Gastroesophageal sphincter (tissue), 3 donors: Measurements from ENCODE around the gene VPS45.

ENCODE experiments used
- POLR2A ChIP-seq, 2 donors: fragments of 450-650 bp; IDR thresholded peaks; one replicate each; pipeline ENCODE4 v1.6.1; 2017; ENCODE audit warnings: antibody characterized with exemption in 2 of 2, mild to moderate bottlenecking in 2 of 2, moderate library complexity in 1 of 2
- TF ChIP-seq, protein P1 (sequence below), 4 experiments: fragments of 200-600 bp in 2 of 4; fragments of 450-650 bp in 2 of 4; sonication (generic) in 1 of 4; IDR thresholded peaks; one replicate each; pipeline ENCODE4 v1.5.1; 2017 to 2019; ENCODE audit warnings: antibody characterized with exemption in 4 of 4, mild to moderate bottlenecking in 2 of 4, moderate library complexity in 2 of 4

DNA sequence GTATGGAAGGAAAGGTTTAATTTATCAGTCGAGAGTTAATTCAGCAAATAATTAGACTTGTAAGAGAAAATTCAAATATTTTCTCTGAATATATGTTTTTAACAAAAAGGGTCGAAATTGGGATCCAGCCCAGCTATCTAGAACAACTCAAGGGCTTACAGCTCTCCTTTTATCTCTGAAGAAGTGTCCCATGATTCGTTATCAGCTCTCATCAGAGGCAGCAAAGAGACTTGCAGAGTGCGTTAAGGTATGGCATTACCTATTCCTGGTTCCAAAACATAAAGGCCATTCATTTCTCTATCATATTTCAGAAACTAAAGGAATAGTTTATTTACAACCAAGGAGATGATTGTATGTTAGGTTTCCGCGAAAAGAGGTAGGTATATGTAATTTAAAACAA lies 9.4 kb downstream of the VPS45 start:
- TF ChIP-seq, protein P1, sequence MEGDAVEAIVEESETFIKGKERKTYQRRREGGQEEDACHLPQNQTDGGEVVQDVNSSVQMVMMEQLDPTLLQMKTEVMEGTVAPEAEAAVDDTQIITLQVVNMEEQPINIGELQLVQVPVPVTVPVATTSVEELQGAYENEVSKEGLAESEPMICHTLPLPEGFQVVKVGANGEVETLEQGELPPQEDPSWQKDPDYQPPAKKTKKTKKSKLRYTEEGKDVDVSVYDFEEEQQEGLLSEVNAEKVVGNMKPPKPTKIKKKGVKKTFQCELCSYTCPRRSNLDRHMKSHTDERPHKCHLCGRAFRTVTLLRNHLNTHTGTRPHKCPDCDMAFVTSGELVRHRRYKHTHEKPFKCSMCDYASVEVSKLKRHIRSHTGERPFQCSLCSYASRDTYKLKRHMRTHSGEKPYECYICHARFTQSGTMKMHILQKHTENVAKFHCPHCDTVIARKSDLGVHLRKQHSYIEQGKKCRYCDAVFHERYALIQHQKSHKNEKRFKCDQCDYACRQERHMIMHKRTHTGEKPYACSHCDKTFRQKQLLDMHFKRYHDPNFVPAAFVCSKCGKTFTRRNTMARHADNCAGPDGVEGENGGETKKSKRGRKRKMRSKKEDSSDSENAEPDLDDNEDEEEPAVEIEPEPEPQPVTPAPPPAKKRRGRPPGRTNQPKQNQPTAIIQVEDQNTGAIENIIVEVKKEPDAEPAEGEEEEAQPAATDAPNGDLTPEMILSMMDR (IDR thresholded peaks at IDR 0.05): no peak
- TF ChIP-seq POLR2A (IDR thresholded peaks at IDR 0.05): no peak
